MM.1S (cell line): Measurements from ENCODE around the gene APBB1IP.
"Not testable (repeated sequence)": the region's sequence is repeated elsewhere in the genome, so short reads cannot be mapped to it uniquely, and the experiment has no call there.

Experiments
- DNase-seq: peaks from one replicate; pipeline ENCODE4 v3.0.0-alpha.2; 2015
- H2AFZ ChIP-seq: fragments of 300-600 bp; sonication (generic); 2 replicates; pipeline ENCODE4 v1.6.0; 2016; ENCODE audit warnings: antibody characterized with exemption, low read length
- H3F3A ChIP-seq: fragments of 300-600 bp; sonication (generic); 2 replicates; pipeline ENCODE4 v1.6.1; 2016; ENCODE audit warnings: mild to moderate bottlenecking, antibody characterized with exemption, low read length, moderate library complexity, mixed read lengths; ENCODE audit not compliant: insufficient read depth
- H3K27ac ChIP-seq: fragments of 300-600 bp; sonication (generic); 2 replicates; pipeline ENCODE4 v1.5.1; 2016; ENCODE audit warnings: mild to moderate bottlenecking, low read length
- H3K27me3 ChIP-seq: fragments of 300-600 bp; sonication (generic); replicated peaks from 2 replicates; pipeline ENCODE4 v1.6.0; 2016; ENCODE audit warnings: low read length; ENCODE audit not compliant: insufficient read depth
- H3K36me3 ChIP-seq: fragments of 300-600 bp; sonication (generic); replicated peaks from 2 replicates; pipeline ENCODE4 v1.6.1; 2016; ENCODE audit warnings: mild to moderate bottlenecking, low read length, mixed read lengths; ENCODE audit not compliant: insufficient read depth
- H3K4me1 ChIP-seq: fragments of 300-600 bp; sonication (generic); 2 replicates; pipeline ENCODE4 v1.6.1; 2016; ENCODE audit warnings: low read length, mixed read lengths
- H3K4me2 ChIP-seq: fragments of 300-600 bp; sonication (generic); 2 replicates; pipeline ENCODE4 v1.6.0; 2016; ENCODE audit warnings: low read depth, low read length
- H3K4me3 ChIP-seq: fragments of 300-600 bp; sonication (generic); 2 replicates; pipeline ENCODE4 v1.5.1; 2016; ENCODE audit warnings: low read length, mixed read lengths
- H3K79me2 ChIP-seq: fragments of 300-600 bp; sonication (generic); 2 replicates; pipeline ENCODE4 v1.6.1; 2016; ENCODE audit warnings: mixed run types, low read length, mixed read lengths
- H3K9ac ChIP-seq: fragments of 300-600 bp; sonication (generic); 2 replicates; pipeline ENCODE4 v1.6.1; 2016; ENCODE audit warnings: low read length, mixed read lengths
- H3K9me2 ChIP-seq: fragments of 300-600 bp; sonication (generic); replicated peaks from 2 replicates; pipeline ENCODE4 v1.6.1; 2016; ENCODE audit warnings: mild to moderate bottlenecking, low read length, mixed read lengths; ENCODE audit not compliant: insufficient read depth
- H3K9me3 ChIP-seq: fragments of 300-600 bp; sonication (generic); replicated peaks from 2 replicates; pipeline ENCODE4 v1.6.1; 2016; ENCODE audit warnings: mild to moderate bottlenecking, low read length, mixed read lengths; ENCODE audit not compliant: insufficient read depth
- H4K20me1 ChIP-seq: fragments of 300-600 bp; sonication (generic); 2 replicates; pipeline ENCODE4 v1.6.1; 2016; ENCODE audit warnings: mild to moderate bottlenecking, low read length, moderate library complexity, mixed read lengths; ENCODE audit not compliant: insufficient read depth
- EZH2 ChIP-seq: fragments of 300-600 bp; sonication (generic); optimal IDR thresholded peaks from 2 replicates; pipeline ENCODE3; 2017; ENCODE audit warnings: low read depth, mild to moderate bottlenecking, antibody characterized with exemption, low read length, mixed read lengths
- EZH2phosphoT487 ChIP-seq: fragments of 300-600 bp; sonication (generic); IDR thresholded peaks from 2 replicates; pipeline ENCODE4 v1.6.1; 2018; ENCODE audit warnings: antibody characterized with exemption, low read length
- TF ChIP-seq, protein P1 (sequence below): fragments of 300-600 bp; sonication (generic); IDR thresholded peaks from 2 replicates; pipeline ENCODE4 v1.5.1; 2016; ENCODE audit warnings: antibody characterized with exemption, low read length, mixed read lengths

APBB1IP gene

DNA sequence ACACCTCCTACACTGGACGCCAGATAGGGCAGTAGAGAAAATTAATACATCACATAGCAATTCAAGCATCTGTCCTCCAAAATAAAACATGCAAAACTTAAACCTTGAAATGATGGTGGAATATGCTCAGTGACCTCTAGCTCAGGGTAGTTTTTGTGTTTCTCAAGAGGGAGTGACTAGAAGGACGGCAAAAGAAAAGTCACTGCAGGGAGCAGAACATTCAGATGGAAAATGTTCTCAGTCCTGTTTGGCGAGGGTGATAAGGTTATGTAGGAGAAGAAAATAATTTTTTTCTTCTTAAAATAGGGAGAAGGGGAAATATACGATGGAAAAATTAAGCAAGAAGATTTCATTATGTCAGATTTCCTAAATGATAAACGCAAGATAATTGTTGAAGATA is 50.9 kb downstream of the APBB1IP start:
- TF ChIP-seq, protein P1, sequence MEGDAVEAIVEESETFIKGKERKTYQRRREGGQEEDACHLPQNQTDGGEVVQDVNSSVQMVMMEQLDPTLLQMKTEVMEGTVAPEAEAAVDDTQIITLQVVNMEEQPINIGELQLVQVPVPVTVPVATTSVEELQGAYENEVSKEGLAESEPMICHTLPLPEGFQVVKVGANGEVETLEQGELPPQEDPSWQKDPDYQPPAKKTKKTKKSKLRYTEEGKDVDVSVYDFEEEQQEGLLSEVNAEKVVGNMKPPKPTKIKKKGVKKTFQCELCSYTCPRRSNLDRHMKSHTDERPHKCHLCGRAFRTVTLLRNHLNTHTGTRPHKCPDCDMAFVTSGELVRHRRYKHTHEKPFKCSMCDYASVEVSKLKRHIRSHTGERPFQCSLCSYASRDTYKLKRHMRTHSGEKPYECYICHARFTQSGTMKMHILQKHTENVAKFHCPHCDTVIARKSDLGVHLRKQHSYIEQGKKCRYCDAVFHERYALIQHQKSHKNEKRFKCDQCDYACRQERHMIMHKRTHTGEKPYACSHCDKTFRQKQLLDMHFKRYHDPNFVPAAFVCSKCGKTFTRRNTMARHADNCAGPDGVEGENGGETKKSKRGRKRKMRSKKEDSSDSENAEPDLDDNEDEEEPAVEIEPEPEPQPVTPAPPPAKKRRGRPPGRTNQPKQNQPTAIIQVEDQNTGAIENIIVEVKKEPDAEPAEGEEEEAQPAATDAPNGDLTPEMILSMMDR: no peak
- TF ChIP-seq EZH2phosphoT487 (no peak), EZH2 (no peak)
- H3K27me3 ChIP-seq: no peaks in the 10 kb centered on the region
- H3K9me2 ChIP-seq: no peaks in the 10 kb centered on the region
- H3K9ac ChIP-seq: no peak overlapping the region
- no peaks in the 10 kb centered on the region for H3K9me3 ChIP-seq
- H3K4me2 ChIP-seq: no peak overlapping the region
- DNase-seq: no peak
- no peaks in the 10 kb centered on the region for H3K36me3 ChIP-seq
- no peaks in the 10 kb centered on the region for H3F3A ChIP-seq
- H3K79me2 ChIP-seq: no peaks in the 10 kb centered on the region
- no peak overlapping the region for H3K4me3 ChIP-seq
- H3K27ac ChIP-seq: no peak overlapping the region
- no peaks in the 10 kb centered on the region for H4K20me1 ChIP-seq
- no peaks in the 10 kb centered on the region for H3K4me1 ChIP-seq
- H2AFZ ChIP-seq: no peak overlapping the region

DNA sequence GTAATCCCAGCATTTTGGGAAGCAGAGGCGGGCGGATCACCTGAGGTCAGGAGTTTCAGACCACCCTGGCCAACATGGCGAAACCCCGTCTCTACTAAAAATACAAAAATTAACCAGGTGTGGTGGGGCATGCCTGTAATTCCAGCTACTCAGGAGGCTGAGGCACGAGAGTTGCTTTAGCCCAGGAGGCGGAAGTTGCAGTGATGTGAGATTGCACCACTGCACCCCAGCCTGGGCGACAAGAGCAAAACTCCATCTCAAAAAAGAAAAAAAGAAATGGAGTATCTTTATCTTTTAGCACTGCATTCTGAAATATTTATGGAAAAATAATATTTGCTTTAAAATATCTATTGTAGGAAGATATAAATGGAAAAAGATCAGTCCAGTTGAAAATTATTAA is 52.2 kb downstream of the APBB1IP start:
- H3F3A ChIP-seq, H3K27me3 ChIP-seq, H3K36me3 ChIP-seq, H4K20me1 ChIP-seq, H3K9ac ChIP-seq, H3K9me2 ChIP-seq, H3K4me2 ChIP-seq, DNase-seq, H3K79me2 ChIP-seq, H3K27ac ChIP-seq, H2AFZ ChIP-seq, H3K9me3 ChIP-seq, H3K4me1 ChIP-seq, H3K4me3 ChIP-seq: not testable (repeated sequence)

- no peaks in the 10 kb centered on the region for H3K9me2 ChIP-seq
- no peak overlapping the region for H3K27ac ChIP-seq
- H3F3A ChIP-seq: no peaks in the 10 kb centered on the region
- no peaks in the 10 kb centered on the region for H3K27me3 ChIP-seq
- no peak for TF ChIP-seq EZH2phosphoT487
- TF ChIP-seq EZH2: no peak
- TF ChIP-seq, protein P1: no peak
- H3K4me2 ChIP-seq: no peak overlapping the region
- H3K79me2 ChIP-seq: no peaks in the 10 kb centered on the region
- no peak overlapping the region for H2AFZ ChIP-seq
- H3K9me3 ChIP-seq: no peaks in the 10 kb centered on the region
- H3K4me1 ChIP-seq: no peaks in the 10 kb centered on the region
- H3K36me3 ChIP-seq: no peaks in the 10 kb centered on the region
- DNase-seq: no peak
- no peaks in the 10 kb centered on the region for H4K20me1 ChIP-seq
- no peak overlapping the region for H3K9ac ChIP-seq
- no peak overlapping the region for H3K4me3 ChIP-seq
Observed at GRCh38 chr10:26491276-26491675, 53.1 kb downstream of the APBB1IP start.

DNA sequence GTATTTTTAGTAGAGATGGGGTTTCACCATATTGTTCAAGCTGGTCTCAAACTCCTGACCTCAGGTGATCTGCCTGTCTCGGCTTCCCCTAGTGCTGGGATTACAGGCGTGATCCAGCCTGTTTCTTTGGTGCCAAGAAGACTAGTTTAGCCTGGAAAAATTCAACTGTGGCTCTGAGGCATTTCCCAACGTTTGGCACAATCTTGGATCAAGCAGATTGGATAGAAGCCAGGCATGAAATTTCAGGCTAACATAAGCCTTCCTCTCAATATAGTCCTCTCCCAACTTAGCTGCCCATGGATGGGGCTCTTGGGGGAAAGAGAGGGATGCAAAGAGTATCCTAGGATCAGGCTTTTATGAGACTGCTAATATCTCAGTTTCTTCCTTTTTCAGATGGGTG is 53.8 kb downstream of the APBB1IP start:
- Histone ChIP-seq H3K79me2 (no peaks in the 10 kb centered on the region), H3K9ac (no peak overlapping the region), H3K9me3 (no peaks in the 10 kb centered on the region), H3K27ac (no peak overlapping the region), H3K36me3 (no peaks in the 10 kb centered on the region), H3K4me2 (no peak overlapping the region), H3K4me1 (no peaks in the 10 kb centered on the region), H3K4me3 (no peak overlapping the region), H3K9me2 (no peaks in the 10 kb centered on the region), H2AFZ (no peak overlapping the region), H3F3A (no peaks in the 10 kb centered on the region), H3K27me3 (no peaks in the 10 kb centered on the region), H4K20me1 (no peaks in the 10 kb centered on the region)
- DNase-seq: no peak
- no peak for TF ChIP-seq EZH2
- TF ChIP-seq EZH2phosphoT487: no peak

GRCh38 chr10:26492725-26493124 is 54.6 kb downstream of the APBB1IP start:
- not testable (repeated sequence) for H3K9ac ChIP-seq, H3K4me1 ChIP-seq, H2AFZ ChIP-seq, H3K27me3 ChIP-seq, DNase-seq, H3K9me2 ChIP-seq, H3K9me3 ChIP-seq, H3F3A ChIP-seq, H3K36me3 ChIP-seq, H3K4me2 ChIP-seq, H4K20me1 ChIP-seq, H3K27ac ChIP-seq, H3K4me3 ChIP-seq, H3K79me2 ChIP-seq
